Hematopoietic multipotent progenitor cell treated with erythropoietin and hydrocortisone succinate and interleukin-3 and kit ligand, for 8 days (in vitro differentiated cells): ENCODE measurements around the gene RNF123.

Source experiments
- DNase-seq: peaks from one replicate; pipeline ENCODE4 v3.0.0-alpha.2; 2015

RNF123 gene

GRCh38 chr3:49705390-49705960, 16.1 kb downstream of the RNF123 start:
- DNase-seq: no peak

GRCh38 chr3:49706456-49707112, 17.2 kb downstream of the RNF123 start:
- no peak for DNase-seq

GRCh38 chr3:49707113-49707480, 17.7 kb downstream of the RNF123 start:
- DNase-seq: no peak

- DNase-seq: no peak
Observed at GRCh38 chr3:49709852-49710251, 20.5 kb downstream of the RNF123 start.

GRCh38 chr3:49711489-49711888, 22.1 kb downstream of the RNF123 start:
- DNase-seq: no peak

- no peak for DNase-seq
Observed at GRCh38 chr3:49712166-49712565, 22.8 kb downstream of the RNF123 start.

- no peak for DNase-seq
Observed at GRCh38 chr3:49712631-49713317, 23.4 kb downstream of the RNF123 start.

GRCh38 chr3:49713336-49714105, 24.2 kb downstream of the RNF123 start:
- no peak for DNase-seq

GRCh38 chr3:49714728-49715550, 25.6 kb downstream of the RNF123 start:
- no peak for DNase-seq

GRCh38 chr3:49715611-49716121, 26.3 kb downstream of the RNF123 start:
- DNase-seq: no peak

- no peak for DNase-seq
Observed at GRCh38 chr3:49716169-49716568, 26.8 kb downstream of the RNF123 start.

- no peak for DNase-seq
Observed at GRCh38 chr3:49716691-49717210, 27.4 kb downstream of the RNF123 start.

GRCh38 chr3:49717211-49717958, 28.0 kb downstream of the RNF123 start:
- DNase-seq: no peak

- no peak for DNase-seq
Observed at GRCh38 chr3:49717959-49718857, 28.9 kb downstream of the RNF123 start.

- peak; percentile 27 for DNase-seq
Observed at GRCh38 chr3:49718858-49719213, 29.5 kb downstream of the RNF123 start.

- DNase-seq: peak; percentile 96
Observed at GRCh38 chr3:49719214-49719884, 30.0 kb downstream of the RNF123 start, which contains the start of gene AMIGO3. AMIGO3 (minus strand) TSS chr3:49719684; CDS start chr3:49719465, 219 bp downstream.

- DNase-seq: no peak
Observed at GRCh38 chr3:49720855-49721595, 31.7 kb downstream of the RNF123 start.

- no peak for DNase-seq
Observed at GRCh38 chr3:49721596-49721895, 32.2 kb downstream of the RNF123 start.
